ENCODE data around the gene TBL2. TPM values are rescaled to one million over a fixed set of nuclear protein-coding genes. Genes with fewer than 3 reads are reported as not detected.

The TBL2 gene
- polyA plus RNA-seq, 3 donors, result 10.4 to 40.1 (median 26.2) TPM

GRCh38 chr7:73544678-73545077, 33.7 kb downstream of the TBL2 start:
- Histone ChIP-seq H2AFZ (ENCODE audit: insufficient read depth, low read depth, low read length, poor library complexity, severe bottlenecking) (no peak overlapping the region), H3K36me3 (replicated peaks in 1 of 2; ENCODE audit: control insufficient read depth in 1 of 2, insufficient read depth in 2 of 2, low read length in 2 of 2) (peaks cover 48 to 81% of the 10 kb centered on the region in 2 donors), H3K4me3 (replicated peaks in 1 of 3; ENCODE audit: low read depth in 2 of 3, low read length in 3 of 3) (no peak overlapping the region), H3K27ac (ENCODE audit: low read depth in 1 of 2, low read length in 2 of 2) (no peak overlapping the region), H3K9ac (ENCODE audit: insufficient read depth, low read length, poor library complexity, severe bottlenecking) (no peak overlapping the region), H3K79me2 (ENCODE audit: insufficient read depth, low read length) (peaks cover 75% of the 10 kb centered on the region), H4K20me1 (ENCODE audit: insufficient read depth, low read length) (peaks cover 84% of the 10 kb centered on the region), H3K4me1 (ENCODE audit: control insufficient read depth in 1 of 2, insufficient read depth in 2 of 2, low read length in 2 of 2) (no peaks in the 10 kb centered on the region), H3K27me3 (ENCODE audit: control insufficient read depth in 2 of 2, insufficient read depth in 2 of 2, low read length in 2 of 2) (no peaks in the 10 kb centered on the region), H3K9me3 (replicated peaks in 1 of 2; ENCODE audit: control insufficient read depth in 1 of 2, insufficient read depth in 1 of 2, low read length in 2 of 2) (no peaks in the 10 kb centered on the region), H3K4me2 (replicated peaks; ENCODE audit: extremely low read depth, low read length, poor library complexity, severe bottlenecking) (no peak overlapping the region)
- Mint-ChIP-seq H3K27ac (peak overlapping the region in 1 of 7 donors; percentile 42), H3K36me3 (peaks cover 60 to 91% of the 10 kb centered on the region in 2 donors), H3K4me1 (peaks cover 6% of the 10 kb centered on the region), H3K4me3 (no peak overlapping the region), H3K9me3 (no peaks in the 10 kb centered on the region), H3K27me3 (ENCODE audit: low read depth in 3 of 3) (no peaks in the 10 kb centered on the region)
- DNase-seq, result no peak
- no peak for TF ChIP-seq CTCF (IDR thresholded peaks at IDR 0.05)
- intact Hi-C loops (cut with micrococcal nuclease), result no loop called here
- 83% methylated on average over 1 of the region's 2 CpGs for WGBS (ENCODE audit: insufficient coverage)

GRCh38 chr7:73541722-73542121, 36.7 kb downstream of the TBL2 start:
- peaks cover 45% of the 10 kb centered on the region for H3K79me2 ChIP-seq (ENCODE audit: insufficient read depth, low read length)
- intact Hi-C loops (cut with micrococcal nuclease), result no loop called here
- H2AFZ ChIP-seq (ENCODE audit: insufficient read depth, low read depth, low read length, poor library complexity, severe bottlenecking), result no peak overlapping the region
- TF ChIP-seq CTCF (IDR thresholded peaks at IDR 0.05), result no peak
- H3K4me2 ChIP-seq (replicated peaks; ENCODE audit: extremely low read depth, low read length, poor library complexity, severe bottlenecking), result no peak overlapping the region
- H3K9ac ChIP-seq (ENCODE audit: insufficient read depth, low read length, poor library complexity, severe bottlenecking), result no peak overlapping the region
- Mint-ChIP-seq H3K27me3 (ENCODE audit: low read depth in 3 of 3) (no peaks in the 10 kb centered on the region), H3K36me3 (peaks cover 71 to 92% of the 10 kb centered on the region in 2 donors), H3K4me1 (peaks cover 6% of the 10 kb centered on the region), H3K4me3 (no peak overlapping the region), H3K9me3 (no peaks in the 10 kb centered on the region), H3K27ac (peak overlapping the region in 3 of 7 donors; percentile 3 to 42 (median 6))
- DNase-seq, result no peak
- 97% methylated on average over 10 of the region's 10 CpGs for WGBS (ENCODE audit: insufficient coverage)
- no peak overlapping the region for H3K4me3 ChIP-seq (replicated peaks in 1 of 3; ENCODE audit: low read depth in 2 of 3, low read length in 3 of 3)
- H4K20me1 ChIP-seq (ENCODE audit: insufficient read depth, low read length), result peaks cover 69% of the 10 kb centered on the region
- peaks cover 70 to 82% of the 10 kb centered on the region in 2 donors for H3K36me3 ChIP-seq (replicated peaks in 1 of 2; ENCODE audit: control insufficient read depth in 1 of 2, insufficient read depth in 2 of 2, low read length in 2 of 2)
- H3K4me1 ChIP-seq (ENCODE audit: control insufficient read depth in 1 of 2, insufficient read depth in 2 of 2, low read length in 2 of 2), result no peaks in the 10 kb centered on the region
- H3K9me3 ChIP-seq (replicated peaks in 1 of 2; ENCODE audit: control insufficient read depth in 1 of 2, insufficient read depth in 1 of 2, low read length in 2 of 2), result no peaks in the 10 kb centered on the region
- no peaks in the 10 kb centered on the region for H3K27me3 ChIP-seq (ENCODE audit: control insufficient read depth in 2 of 2, insufficient read depth in 2 of 2, low read length in 2 of 2)
- H3K27ac ChIP-seq (ENCODE audit: low read depth in 1 of 2, low read length in 2 of 2), result no peak overlapping the region
